Liver (tissue), 9 donors: ENCODE results near the gene NLRP11. TPM values are rescaled to one million over a fixed set of nuclear protein-coding genes. Genes with fewer than 3 reads are reported as not detected.
"Not testable (repeated sequence)": the region's sequence is repeated elsewhere in the genome, so short reads cannot be mapped to it uniquely, and the experiment has no call there.

Experiments
- DNase-seq: peaks from one replicate; pipeline ENCODE4 v3.0.0-alpha.2; 2017; ENCODE audit warnings: low spot score
- H3K27ac ChIP-seq, 2 donors: one replicate each; pipeline ENCODE4 v1.7.0; 2013; ENCODE audit warnings: inconsistent platforms in 2 of 2, low read length in 2 of 2, control low read depth in 1 of 2, low read depth in 1 of 2, mild to moderate bottlenecking in 1 of 2
- H3K27me3 ChIP-seq, 4 donors: one replicate each; pipeline versions ENCODE4 v1.6.1 to v1.7.0; 2013; ENCODE audit warnings: low read length in 3 of 4, inconsistent platforms in 1 of 4, mild to moderate bottlenecking in 1 of 4, moderate library complexity in 1 of 4; ENCODE audit not compliant: control insufficient read depth in 4 of 4, insufficient read depth in 4 of 4
- H3K36me3 ChIP-seq, 4 donors: one replicate each; pipeline versions ENCODE4 v1.6.1 to v1.7.0; 2013; ENCODE audit warnings: low read length in 3 of 4, mild to moderate bottlenecking in 3 of 4, low read depth in 1 of 4, moderate library complexity in 1 of 4; ENCODE audit not compliant: control insufficient read depth in 4 of 4, insufficient read depth in 3 of 4
- H3K4me1 ChIP-seq, 4 donors: one replicate each; pipeline versions ENCODE4 v1.6.1 to v1.7.0; 2013; ENCODE audit warnings: low read length in 3 of 4, mild to moderate bottlenecking in 3 of 4, moderate library complexity in 1 of 4; ENCODE audit not compliant: control insufficient read depth in 4 of 4, insufficient read depth in 4 of 4
- H3K4me3 ChIP-seq, 3 donors: one replicate each; pipeline versions ENCODE4 v1.6.1 to v1.7.0; 2013; ENCODE audit warnings: low read length in 3 of 3, control low read depth in 1 of 3, low read depth in 1 of 3, mild to moderate bottlenecking in 1 of 3
- H3K9ac ChIP-seq, 2 donors: one replicate each; pipeline ENCODE4 v1.7.0; 2013; ENCODE audit warnings: low read length in 2 of 2, mild to moderate bottlenecking in 2 of 2, moderate library complexity in 2 of 2, control low read depth in 1 of 2, low read depth in 1 of 2
- H3K9me3 ChIP-seq, 4 donors: one replicate each; pipeline versions ENCODE4 v1.6.1 to v1.7.0; 2013; ENCODE audit warnings: low read length in 3 of 4; ENCODE audit not compliant: control insufficient read depth in 4 of 4
- ATF3 ChIP-seq: IDR thresholded peaks from 2 replicates; pipeline ENCODE4 v1.6.1; 2016; ENCODE audit warnings: antibody characterized with exemption
- FOXA1 ChIP-seq: IDR thresholded peaks from 2 replicates; pipeline ENCODE4 v1.6.1; 2016; ENCODE audit warnings: antibody characterized with exemption
- JUND ChIP-seq, 2 donors: IDR thresholded peaks; 2 replicates each; pipeline ENCODE4 v1.6.1; 2016; ENCODE audit warnings: antibody characterized with exemption in 2 of 2
- MAX ChIP-seq: IDR thresholded peaks from 2 replicates; pipeline ENCODE4 v1.6.1; 2016; ENCODE audit warnings: antibody characterized with exemption
- RAD21 ChIP-seq, 2 donors: IDR thresholded peaks; 2 replicates each; pipeline ENCODE4 v1.6.1; 2016; ENCODE audit warnings: antibody characterized with exemption in 2 of 2, mild to moderate bottlenecking in 2 of 2
- REST ChIP-seq: IDR thresholded peaks from 2 replicates; pipeline ENCODE4 v1.6.1; 2016; ENCODE audit warnings: antibody characterized with exemption, mild to moderate bottlenecking
- SP1 ChIP-seq: IDR thresholded peaks from 2 replicates; pipeline ENCODE4 v1.6.1; 2018; ENCODE audit warnings: antibody characterized with exemption, mild to moderate bottlenecking
- TAF1 ChIP-seq: conservative IDR thresholded peaks from 2 replicates; pipeline ENCODE4 v1.6.1; 2016; ENCODE audit warnings: antibody characterized with exemption, mild to moderate bottlenecking
- YY1 ChIP-seq: IDR thresholded peaks from 2 replicates; pipeline ENCODE4 v1.6.1; 2016; ENCODE audit warnings: antibody characterized with exemption, mild to moderate bottlenecking
- whole genome bisulfite sequencing: extraction: QIAGEN DNeasy Blood & Tissue Kit; methylation state at CpG from one replicate; pipeline ENCODE4 v1.1.7; 2013; 5-methylcytosine and 5-hydroxymethylcytosine counted together
- polyA plus RNA-seq, 2 donors: library from polyadenylated mRNA; stranded (reverse) in 1 of 2; unstranded in 1 of 2; fragments of 200-250 nt in 1 of 2; fragments of >200 nt in 1 of 2; fragmentation: Nextera tagmentation in 1 of 2; extraction: Ambion mirVana in 1 of 2; gene quantifications; one replicate each; pipeline versions ENCODE4 v1.2.1 to v1.2.3, GENCODE V29; 2013 to 2015
- total RNA-seq, 2 donors: library from RNA; depleted of rRNA; stranded (reverse); fragments of >200 nt; gene quantifications; one replicate each; pipeline ENCODE4 v1.2.3, GENCODE V29; 2014
- TF ChIP-seq, protein P1 (sequence below): IDR thresholded peaks from 2 replicates; pipeline ENCODE4 v1.6.1; 2016; ENCODE audit warnings: antibody characterized with exemption
- donor health status: healthy.
- donor health status: healthy.
- donor health status: healthy.
- donor health status: healthy.
- donor health status: healthy.

The NLRP11 gene
- total and polyA plus RNA-seq, 4 donors, result 0.28 to 0.33 TPM; not detected in 2

DNA sequence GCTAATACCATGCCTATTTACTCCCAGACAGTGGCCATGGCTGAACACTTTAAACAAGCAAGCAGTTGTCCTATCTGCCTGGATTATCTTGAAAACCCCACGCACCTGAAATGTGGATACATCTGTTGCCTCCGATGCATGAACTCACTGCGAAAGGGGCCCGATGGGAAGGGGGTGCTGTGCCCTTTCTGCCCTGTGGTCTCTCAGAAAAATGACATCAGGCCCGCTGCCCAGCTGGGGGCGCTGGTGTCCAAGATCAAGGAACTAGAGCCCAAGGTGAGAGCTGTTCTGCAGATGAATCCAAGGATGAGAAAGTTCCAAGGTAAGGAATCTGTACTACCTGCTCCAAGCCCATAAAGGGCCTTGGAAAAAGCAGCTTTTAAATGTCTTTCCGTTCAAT lies 54.3 kb downstream of the NLRP11 start:
- no peak overlapping the region for H3K4me3 ChIP-seq
- H3K27me3 ChIP-seq, result peaks cover 0 to 4% (median 0%) of the 10 kb centered on the region in 4 donors
- H3K9me3 ChIP-seq, result no peaks in the 10 kb centered on the region
- WGBS, result 32% methylated on average over 7 of the region's 7 CpGs
- no peaks in the 10 kb centered on the region for H3K4me1 ChIP-seq
- no peak overlapping the region for H3K9ac ChIP-seq
- no peak for TF ChIP-seq JUND (IDR thresholded peaks at IDR 0.05)
- peak in 1 of 2 donors; percentile 43 for TF ChIP-seq RAD21 (IDR thresholded peaks at IDR 0.05)
- H3K27ac ChIP-seq, result no peak overlapping the region
- H3K36me3 ChIP-seq, result no peaks in the 10 kb centered on the region
- no peak for DNase-seq

- H3K4me3 ChIP-seq, H3K9me3 ChIP-seq, H3K36me3 ChIP-seq, H3K27ac ChIP-seq, H3K4me1 ChIP-seq, H3K9ac ChIP-seq, H3K27me3 ChIP-seq, DNase-seq: not testable (repeated sequence)
- 47% methylated on average over 3 of the region's 3 CpGs for WGBS
These were observed 62.2 kb downstream of the NLRP11 start for GRCh38 chr19:55769632-55770031.

- H3K27me3 ChIP-seq, H3K27ac ChIP-seq, H3K4me1 ChIP-seq, H3K9ac ChIP-seq, H3K4me3 ChIP-seq, DNase-seq, H3K36me3 ChIP-seq, H3K9me3 ChIP-seq: not testable (repeated sequence)
- WGBS, result 82% methylated on average over 5 of the region's 6 CpGs
These were observed 63.0 kb downstream of the NLRP11 start, which contains the start of gene RFPL4AL1 for GRCh38 chr19:55768818-55769217. TSS of gene RFPL4AL1 (plus strand) at chr19:55769118. CDS start at chr19:55771805, 2,687 bp downstream.

DNA sequence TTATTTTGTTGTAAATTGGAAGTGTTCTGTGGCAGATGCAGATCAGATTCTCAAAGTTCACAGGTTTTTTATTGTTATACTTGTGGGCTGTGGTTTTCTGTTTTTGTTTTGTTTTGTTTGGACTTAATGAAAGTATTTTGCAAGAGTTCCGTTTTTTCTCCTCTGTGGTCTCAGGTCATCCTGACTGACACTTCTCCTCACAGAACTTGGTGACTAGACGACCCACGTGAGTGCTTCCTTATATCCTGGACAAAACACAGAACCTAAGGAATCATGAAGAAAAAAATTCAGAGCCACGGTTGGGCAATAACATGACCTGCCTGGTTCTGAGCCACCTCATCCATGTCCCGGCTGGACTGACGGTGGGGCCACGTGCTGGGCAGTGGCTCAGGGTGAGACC lies 65.3 kb downstream of the NLRP11 start:
- H3K27me3 ChIP-seq, result peaks cover 0 to 2% (median 0%) of the 10 kb centered on the region in 4 donors
- WGBS, result 62% methylated on average over 7 of the region's 7 CpGs
- no peak overlapping the region for H3K9ac ChIP-seq
- no peaks in the 10 kb centered on the region for H3K36me3 ChIP-seq
- H3K4me3 ChIP-seq, result no peak overlapping the region
- H3K9me3 ChIP-seq, result peaks cover 0 to 7% (median under 1%) of the 10 kb centered on the region in 4 donors
- TF ChIP-seq, protein P1, sequence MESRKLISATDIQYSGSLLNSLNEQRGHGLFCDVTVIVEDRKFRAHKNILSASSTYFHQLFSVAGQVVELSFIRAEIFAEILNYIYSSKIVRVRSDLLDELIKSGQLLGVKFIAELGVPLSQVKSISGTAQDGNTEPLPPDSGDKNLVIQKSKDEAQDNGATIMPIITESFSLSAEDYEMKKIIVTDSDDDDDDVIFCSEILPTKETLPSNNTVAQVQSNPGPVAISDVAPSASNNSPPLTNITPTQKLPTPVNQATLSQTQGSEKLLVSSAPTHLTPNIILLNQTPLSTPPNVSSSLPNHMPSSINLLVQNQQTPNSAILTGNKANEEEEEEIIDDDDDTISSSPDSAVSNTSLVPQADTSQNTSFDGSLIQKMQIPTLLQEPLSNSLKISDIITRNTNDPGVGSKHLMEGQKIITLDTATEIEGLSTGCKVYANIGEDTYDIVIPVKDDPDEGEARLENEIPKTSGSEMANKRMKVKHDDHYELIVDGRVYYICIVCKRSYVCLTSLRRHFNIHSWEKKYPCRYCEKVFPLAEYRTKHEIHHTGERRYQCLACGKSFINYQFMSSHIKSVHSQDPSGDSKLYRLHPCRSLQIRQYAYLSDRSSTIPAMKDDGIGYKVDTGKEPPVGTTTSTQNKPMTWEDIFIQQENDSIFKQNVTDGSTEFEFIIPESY, result no peak
- TF ChIP-seq REST, result no peak
- TF ChIP-seq ATF3, result no peak
- no peak for TF ChIP-seq YY1
- TF ChIP-seq SP1, result no peak
- TF ChIP-seq TAF1, result no peak
- no peak for TF ChIP-seq MAX
- TF ChIP-seq FOXA1, result no peak
- no peak for TF ChIP-seq RAD21 (IDR thresholded peaks at IDR 0.05)
- TF ChIP-seq JUND (IDR thresholded peaks at IDR 0.05), result no peak
- DNase-seq, result no peak
- H3K4me1 ChIP-seq, result no peaks in the 10 kb centered on the region
- H3K27ac ChIP-seq, result no peak overlapping the region

GRCh38 chr19:55758797-55759196 lies 73.0 kb downstream of the NLRP11 start, which contains the start of gene RFPL4A:
TSS of gene RFPL4A (plus strand) at chr19:55759097. CDS start at chr19:55761801, 2,704 bp downstream.
- not testable (repeated sequence) for DNase-seq

More at GRCh38 chr19:55758797-55759196, 73.0 kb downstream of the NLRP11 start, which contains the start of gene RFPL4A:
- H3K9me3 ChIP-seq, H3K27ac ChIP-seq, H3K4me1 ChIP-seq, H3K9ac ChIP-seq, H3K27me3 ChIP-seq, H3K4me3 ChIP-seq, H3K36me3 ChIP-seq: not testable (repeated sequence)
- 89% methylated on average over 2 of the region's 3 CpGs for WGBS
